ENCODE data around the gene PPP2R3B.

DNA sequence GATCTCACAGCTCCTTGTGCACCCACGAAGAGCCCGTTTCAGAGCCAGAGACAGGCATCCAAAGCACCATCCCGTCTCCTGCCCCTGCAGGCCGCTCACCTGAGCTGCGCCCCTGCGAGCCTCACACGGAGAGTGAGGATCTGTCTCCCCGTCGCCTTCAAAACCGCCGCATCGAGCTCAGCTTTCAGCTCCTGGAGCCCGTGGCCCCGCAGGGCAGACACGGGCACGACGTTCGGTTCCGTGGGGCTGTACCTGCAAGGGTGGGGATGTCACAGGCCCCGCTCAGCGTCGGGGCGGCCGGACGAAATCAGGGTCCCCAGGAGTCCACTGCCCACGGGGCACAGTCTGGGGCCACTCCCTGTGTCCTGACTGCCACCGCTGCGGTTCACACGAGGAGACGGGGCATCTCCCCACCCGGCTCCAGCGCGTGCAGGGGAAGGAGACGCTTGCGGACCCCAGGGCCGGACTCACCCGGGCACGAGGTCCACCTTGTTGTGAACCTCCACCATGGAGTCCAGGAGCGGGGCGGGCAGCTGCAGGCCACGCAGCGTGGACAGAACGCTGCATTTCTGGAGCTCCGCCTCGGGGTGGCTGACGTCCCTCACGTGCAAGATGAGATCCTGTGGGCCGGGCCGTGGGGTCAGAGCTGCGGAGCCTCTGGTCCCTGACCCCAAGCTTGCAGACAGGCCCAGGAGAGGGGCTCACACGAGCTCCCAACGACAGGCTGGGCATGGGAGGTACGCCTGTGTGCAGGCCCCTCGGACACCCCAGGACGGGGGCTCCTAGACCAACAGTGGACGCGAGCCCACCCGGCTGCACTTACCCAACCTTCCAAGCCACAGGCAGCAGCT is 79.2 kb downstream of the PPP2R3B start:
- TF ChIP-seq, protein P1, sequence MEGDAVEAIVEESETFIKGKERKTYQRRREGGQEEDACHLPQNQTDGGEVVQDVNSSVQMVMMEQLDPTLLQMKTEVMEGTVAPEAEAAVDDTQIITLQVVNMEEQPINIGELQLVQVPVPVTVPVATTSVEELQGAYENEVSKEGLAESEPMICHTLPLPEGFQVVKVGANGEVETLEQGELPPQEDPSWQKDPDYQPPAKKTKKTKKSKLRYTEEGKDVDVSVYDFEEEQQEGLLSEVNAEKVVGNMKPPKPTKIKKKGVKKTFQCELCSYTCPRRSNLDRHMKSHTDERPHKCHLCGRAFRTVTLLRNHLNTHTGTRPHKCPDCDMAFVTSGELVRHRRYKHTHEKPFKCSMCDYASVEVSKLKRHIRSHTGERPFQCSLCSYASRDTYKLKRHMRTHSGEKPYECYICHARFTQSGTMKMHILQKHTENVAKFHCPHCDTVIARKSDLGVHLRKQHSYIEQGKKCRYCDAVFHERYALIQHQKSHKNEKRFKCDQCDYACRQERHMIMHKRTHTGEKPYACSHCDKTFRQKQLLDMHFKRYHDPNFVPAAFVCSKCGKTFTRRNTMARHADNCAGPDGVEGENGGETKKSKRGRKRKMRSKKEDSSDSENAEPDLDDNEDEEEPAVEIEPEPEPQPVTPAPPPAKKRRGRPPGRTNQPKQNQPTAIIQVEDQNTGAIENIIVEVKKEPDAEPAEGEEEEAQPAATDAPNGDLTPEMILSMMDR (IDR thresholded peaks at IDR 0.05): no peak
- no peak for TF ChIP-seq POLR2A (IDR thresholded peaks at IDR 0.05)
